ENCODE measurements around the gene BRPF3.

The BRPF3 gene

GRCh38 chr6:36272234-36272633 is 75.7 kb downstream of the BRPF3 start:
- no peak for DNase-seq

- DNase-seq: no peak
Observed at GRCh38 chr6:36273067-36273466, 76.5 kb downstream of the BRPF3 start.

- DNase-seq: no peak
Observed at GRCh38 chr6:36273802-36274514, 77.4 kb downstream of the BRPF3 start.

GRCh38 chr6:36276581-36277536 is 80.3 kb downstream of the BRPF3 start:
- DNase-seq: no peak

- no peak for DNase-seq
Observed at GRCh38 chr6:36277946-36278470, 81.5 kb downstream of the BRPF3 start.

GRCh38 chr6:36280467-36280866 is 83.9 kb downstream of the BRPF3 start:
- DNase-seq: no peak

GRCh38 chr6:36280983-36281382 is 84.4 kb downstream of the BRPF3 start:
- no peak for DNase-seq
